ENCODE results near the gene RASGRP1. TPM values are rescaled to one million over a fixed set of nuclear protein-coding genes. Genes with fewer than 3 reads are reported as not detected.

Gene RASGRP1
- total and polyA plus RNA-seq, 2 donors (not counting 1 experiment from before 2014, with no cell fraction given) = 17.7 to 24.7 TPM

GRCh38 chr15:38528294-38528693, 36.3 kb downstream of the RASGRP1 start:
- H3K27ac ChIP-seq (ENCODE audit: low read length in 2 of 2) = no peak overlapping the region
- ATAC-seq (ENCODE audit: low read depth) (no peak), DNase-seq (no peak)
- H3K4me3 Mint-ChIP-seq = no peak overlapping the region
- intact Hi-C loops (cut with micrococcal nuclease) = no loop called here
- H3K9me3 Mint-ChIP-seq (ENCODE audit: insufficient read depth) = no peaks in the 10 kb centered on the region
- H3K4me2 ChIP-seq (replicated peaks; ENCODE audit: low read depth, low read length, poor library complexity, severe bottlenecking) = no peak overlapping the region
- H3K4me1 Mint-ChIP-seq = peaks cover under 1% of the 10 kb centered on the region
- peaks cover 1 to 34% of the 10 kb centered on the region in 2 experiments for H3K36me3 ChIP-seq (replicated peaks in 1 of 2; ENCODE audit: control extremely low read depth in 1 of 2, control insufficient read depth in 1 of 2, extremely low read depth in 1 of 2, insufficient read depth in 2 of 2, low read length in 1 of 2)
- no peaks in the 10 kb centered on the region for H3K27me3 Mint-ChIP-seq
- WGBS (ENCODE audit: insufficient coverage) = no CpG with 5 or more reads among the region's 1 CpG
- ChIA-PET CTCF (interaction anchor here (1.4 kb wide), 1 partner anchor 36 kb away, joined by 4 read pairs; no protein-coding TSS in a partner anchor), POLR2A (no interaction called here)
- no peak overlapping the region for H3K9ac ChIP-seq (ENCODE audit: low read length)
- no peak overlapping the region for H3K27ac Mint-ChIP-seq
- TF ChIP-seq CTCF (IDR thresholded peaks at IDR 0.05) (no peak), EZH2 (IDR thresholded peaks at IDR 0.05; ENCODE audit: borderline replicate concordance, insufficient read depth, low read depth, low read length, poor library complexity, severe bottlenecking) (no peak)
- no peaks in the 10 kb centered on the region for H3K4me1 ChIP-seq (ENCODE audit: control insufficient read depth in 2 of 2, insufficient read depth in 2 of 2, low read length in 2 of 2)
- no peak overlapping the region for H3K4me3 ChIP-seq (ENCODE audit: control extremely low read depth in 1 of 5, extremely low read depth in 1 of 5, insufficient read depth in 1 of 5, low read depth in 2 of 5, low read length in 4 of 5)
- no peaks in the 10 kb centered on the region for H3K27me3 ChIP-seq (replicated peaks in 1 of 4; ENCODE audit: control extremely low read depth in 1 of 4, control insufficient read depth in 3 of 4, insufficient read depth in 4 of 4, low read length in 3 of 4)
- no peak overlapping the region for H2AFZ ChIP-seq (ENCODE audit: insufficient read depth, low read depth, low read length, poor library complexity, severe bottlenecking)
- H3K9me3 ChIP-seq (ENCODE audit: control extremely low read depth in 1 of 3, control insufficient read depth in 2 of 3, insufficient read depth in 1 of 3, low read length in 2 of 3) = no peaks in the 10 kb centered on the region
- peaks cover 37% of the 10 kb centered on the region for H3K79me2 ChIP-seq (ENCODE audit: control insufficient read depth, insufficient read depth, low read length)
- H4K20me1 ChIP-seq (ENCODE audit: control insufficient read depth, insufficient read depth, low read length, poor library complexity, severe bottlenecking) = peaks cover 25% of the 10 kb centered on the region

- no peaks in the 10 kb centered on the region for H3K9me3 ChIP-seq (ENCODE audit: control extremely low read depth in 1 of 3, control insufficient read depth in 2 of 3, insufficient read depth in 1 of 3, low read length in 2 of 3)
- Mint-ChIP-seq H3K4me3 (no peak overlapping the region), H3K27me3 (no peaks in the 10 kb centered on the region), H3K9me3 (ENCODE audit: insufficient read depth) (no peaks in the 10 kb centered on the region), H3K27ac (no peak overlapping the region), H3K4me1 (no peaks in the 10 kb centered on the region)
- ChIA-PET CTCF (no interaction called here), POLR2A (no interaction called here)
- DNase-seq = no peak
- peaks cover 8% of the 10 kb centered on the region for H4K20me1 ChIP-seq (ENCODE audit: control insufficient read depth, insufficient read depth, low read length, poor library complexity, severe bottlenecking)
- ATAC-seq (ENCODE audit: low read depth) = no peak
- H3K9ac ChIP-seq (ENCODE audit: low read length) = no peak overlapping the region
- H3K79me2 ChIP-seq (ENCODE audit: control insufficient read depth, insufficient read depth, low read length) = peaks cover 18% of the 10 kb centered on the region
- H3K4me3 ChIP-seq (ENCODE audit: control extremely low read depth in 1 of 5, extremely low read depth in 1 of 5, insufficient read depth in 1 of 5, low read depth in 2 of 5, low read length in 4 of 5) = no peak overlapping the region
- intact Hi-C loops (cut with micrococcal nuclease) = no loop called here
- 100% methylated on average over 2 of the region's 2 CpGs for WGBS (ENCODE audit: insufficient coverage)
- no peak overlapping the region for H3K27ac ChIP-seq (ENCODE audit: low read length in 2 of 2)
- TF ChIP-seq EZH2 (IDR thresholded peaks at IDR 0.05; ENCODE audit: borderline replicate concordance, insufficient read depth, low read depth, low read length, poor library complexity, severe bottlenecking) (no peak), CTCF (IDR thresholded peaks at IDR 0.05) (no peak)
- H3K4me1 ChIP-seq (ENCODE audit: control insufficient read depth in 2 of 2, insufficient read depth in 2 of 2, low read length in 2 of 2) = no peaks in the 10 kb centered on the region
- H3K36me3 ChIP-seq (replicated peaks in 1 of 2; ENCODE audit: control extremely low read depth in 1 of 2, control insufficient read depth in 1 of 2, extremely low read depth in 1 of 2, insufficient read depth in 2 of 2, low read length in 1 of 2) = peaks cover 1 to 23% of the 10 kb centered on the region in 2 experiments
- no peak overlapping the region for H3K4me2 ChIP-seq (replicated peaks; ENCODE audit: low read depth, low read length, poor library complexity, severe bottlenecking)
- no peaks in the 10 kb centered on the region for H3K27me3 ChIP-seq (replicated peaks in 1 of 4; ENCODE audit: control extremely low read depth in 1 of 4, control insufficient read depth in 3 of 4, insufficient read depth in 4 of 4, low read length in 3 of 4)
- H2AFZ ChIP-seq (ENCODE audit: insufficient read depth, low read depth, low read length, poor library complexity, severe bottlenecking) = no peak overlapping the region
Observed at GRCh38 chr15:38526158-38526557, 38.5 kb downstream of the RASGRP1 start.

Data from B cell (primary cell).